Chondrocyte (in vitro differentiated cells): ENCODE results near the gene ABCB8. TPM values are rescaled to one million over a fixed set of nuclear protein-coding genes. Genes with fewer than 3 reads are reported as not detected.

Source experiments
- DNase-seq: peaks from one replicate; pipeline ENCODE4 v3.0.0; 2021; ENCODE audit warnings: mixed read lengths, low spot score
- H3K27ac Mint-ChIP-seq: one replicate; pipeline ENCODE4 v1.8.0; 2021; ENCODE audit warnings: mild to moderate bottlenecking, moderate library complexity, mixed read lengths; ENCODE audit not compliant: unreplicated experiment
- H3K27me3 Mint-ChIP-seq: 2 replicates; pipeline ENCODE4 v1.8.0; 2021; ENCODE audit warnings: low read depth, mixed read lengths
- H3K36me3 Mint-ChIP-seq: 2 replicates; pipeline ENCODE4 v1.8.0; 2021; ENCODE audit warnings: low read depth, mixed read lengths
- H3K4me1 Mint-ChIP-seq: 2 replicates; pipeline ENCODE4 v1.8.0; 2021; ENCODE audit warnings: low read depth, mild to moderate bottlenecking, mixed read lengths
- H3K4me3 Mint-ChIP-seq: one replicate; pipeline ENCODE4 v1.8.0; 2021; ENCODE audit warnings: mild to moderate bottlenecking, moderate library complexity, mixed read lengths; ENCODE audit not compliant: unreplicated experiment
- H3K9me3 Mint-ChIP-seq: 2 replicates; pipeline ENCODE4 v1.8.0; 2021; ENCODE audit warnings: low read depth, mixed read lengths
- total RNA-seq: library from RNA; stranded (reverse); gene quantifications from 3 replicates; pipeline ENCODE4 v1.2.1, GENCODE V29; 2021
- TF ChIP-seq, protein P1 (sequence below): fragments of 200-600 bp; sonication (generic); IDR thresholded peaks from 2 replicates; pipeline ENCODE4 v1.5.0; 2021; ENCODE audit warnings: antibody characterized with exemption, mild to moderate bottlenecking, moderate library complexity

ABCB8 gene
- total RNA-seq, 1 donor from 2014 or later = 30.2 TPM

- H3K4me3 Mint-ChIP-seq = no peak overlapping the region
- peaks cover 19% of the 10 kb centered on the region for H3K4me1 Mint-ChIP-seq
- TF ChIP-seq, protein P1, sequence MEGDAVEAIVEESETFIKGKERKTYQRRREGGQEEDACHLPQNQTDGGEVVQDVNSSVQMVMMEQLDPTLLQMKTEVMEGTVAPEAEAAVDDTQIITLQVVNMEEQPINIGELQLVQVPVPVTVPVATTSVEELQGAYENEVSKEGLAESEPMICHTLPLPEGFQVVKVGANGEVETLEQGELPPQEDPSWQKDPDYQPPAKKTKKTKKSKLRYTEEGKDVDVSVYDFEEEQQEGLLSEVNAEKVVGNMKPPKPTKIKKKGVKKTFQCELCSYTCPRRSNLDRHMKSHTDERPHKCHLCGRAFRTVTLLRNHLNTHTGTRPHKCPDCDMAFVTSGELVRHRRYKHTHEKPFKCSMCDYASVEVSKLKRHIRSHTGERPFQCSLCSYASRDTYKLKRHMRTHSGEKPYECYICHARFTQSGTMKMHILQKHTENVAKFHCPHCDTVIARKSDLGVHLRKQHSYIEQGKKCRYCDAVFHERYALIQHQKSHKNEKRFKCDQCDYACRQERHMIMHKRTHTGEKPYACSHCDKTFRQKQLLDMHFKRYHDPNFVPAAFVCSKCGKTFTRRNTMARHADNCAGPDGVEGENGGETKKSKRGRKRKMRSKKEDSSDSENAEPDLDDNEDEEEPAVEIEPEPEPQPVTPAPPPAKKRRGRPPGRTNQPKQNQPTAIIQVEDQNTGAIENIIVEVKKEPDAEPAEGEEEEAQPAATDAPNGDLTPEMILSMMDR = no peak
- no peak for DNase-seq
- H3K9me3 Mint-ChIP-seq = no peaks in the 10 kb centered on the region
- H3K27me3 Mint-ChIP-seq = no peaks in the 10 kb centered on the region
- H3K27ac Mint-ChIP-seq = no peak overlapping the region
- peaks cover 4% of the 10 kb centered on the region for H3K36me3 Mint-ChIP-seq
Measured at GRCh38 chr7:151051108-151051507, 22.9 kb downstream of the ABCB8 start.

DNA sequence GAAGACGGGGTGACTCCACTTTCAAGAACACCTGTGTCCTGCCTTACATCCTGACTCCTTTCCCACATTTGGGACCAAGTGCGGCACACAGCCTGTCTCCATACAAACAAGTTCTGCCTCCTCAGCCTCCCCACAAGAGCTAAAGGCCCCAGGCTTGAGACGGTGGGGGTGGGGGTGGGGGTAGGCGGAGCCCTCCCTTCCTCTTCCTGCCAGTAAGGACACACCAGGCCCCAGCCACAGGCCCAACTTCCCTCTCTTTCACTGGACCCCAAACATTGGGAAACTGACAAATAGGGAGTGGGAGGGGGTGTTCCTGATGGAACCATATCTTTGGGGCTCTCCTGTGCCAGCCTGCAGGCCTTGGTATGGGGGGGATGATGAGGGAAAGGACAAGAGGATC lies 24.8 kb downstream of the ABCB8 start:
- H3K4me1 Mint-ChIP-seq = peaks cover 16% of the 10 kb centered on the region
- no peak overlapping the region for H3K4me3 Mint-ChIP-seq
- H3K9me3 Mint-ChIP-seq = no peaks in the 10 kb centered on the region
- H3K27ac Mint-ChIP-seq = no peak overlapping the region
- TF ChIP-seq, protein P1 = no peak
- peaks cover 4% of the 10 kb centered on the region for H3K36me3 Mint-ChIP-seq
- H3K27me3 Mint-ChIP-seq = no peaks in the 10 kb centered on the region
- no peak for DNase-seq

GRCh38 chr7:151053751-151054150 lies 25.5 kb downstream of the ABCB8 start:
- peaks cover 4% of the 10 kb centered on the region for H3K36me3 Mint-ChIP-seq
- no peaks in the 10 kb centered on the region for H3K9me3 Mint-ChIP-seq
- TF ChIP-seq, protein P1 = no peak
- H3K4me1 Mint-ChIP-seq = peaks cover 22% of the 10 kb centered on the region
- no peak overlapping the region for H3K4me3 Mint-ChIP-seq
- H3K27me3 Mint-ChIP-seq = no peaks in the 10 kb centered on the region
- no peak for DNase-seq
- H3K27ac Mint-ChIP-seq = no peak overlapping the region

GRCh38 chr7:151056283-151056665 lies 28.0 kb downstream of the ABCB8 start:
- peaks cover 4% of the 10 kb centered on the region for H3K36me3 Mint-ChIP-seq
- no peak overlapping the region for H3K27ac Mint-ChIP-seq
- TF ChIP-seq, protein P1 = peak; percentile 12
- no peak for DNase-seq
- no peaks in the 10 kb centered on the region for H3K27me3 Mint-ChIP-seq
- H3K4me1 Mint-ChIP-seq = peaks cover 34% of the 10 kb centered on the region
- H3K4me3 Mint-ChIP-seq = no peak overlapping the region
- no peaks in the 10 kb centered on the region for H3K9me3 Mint-ChIP-seq

DNA sequence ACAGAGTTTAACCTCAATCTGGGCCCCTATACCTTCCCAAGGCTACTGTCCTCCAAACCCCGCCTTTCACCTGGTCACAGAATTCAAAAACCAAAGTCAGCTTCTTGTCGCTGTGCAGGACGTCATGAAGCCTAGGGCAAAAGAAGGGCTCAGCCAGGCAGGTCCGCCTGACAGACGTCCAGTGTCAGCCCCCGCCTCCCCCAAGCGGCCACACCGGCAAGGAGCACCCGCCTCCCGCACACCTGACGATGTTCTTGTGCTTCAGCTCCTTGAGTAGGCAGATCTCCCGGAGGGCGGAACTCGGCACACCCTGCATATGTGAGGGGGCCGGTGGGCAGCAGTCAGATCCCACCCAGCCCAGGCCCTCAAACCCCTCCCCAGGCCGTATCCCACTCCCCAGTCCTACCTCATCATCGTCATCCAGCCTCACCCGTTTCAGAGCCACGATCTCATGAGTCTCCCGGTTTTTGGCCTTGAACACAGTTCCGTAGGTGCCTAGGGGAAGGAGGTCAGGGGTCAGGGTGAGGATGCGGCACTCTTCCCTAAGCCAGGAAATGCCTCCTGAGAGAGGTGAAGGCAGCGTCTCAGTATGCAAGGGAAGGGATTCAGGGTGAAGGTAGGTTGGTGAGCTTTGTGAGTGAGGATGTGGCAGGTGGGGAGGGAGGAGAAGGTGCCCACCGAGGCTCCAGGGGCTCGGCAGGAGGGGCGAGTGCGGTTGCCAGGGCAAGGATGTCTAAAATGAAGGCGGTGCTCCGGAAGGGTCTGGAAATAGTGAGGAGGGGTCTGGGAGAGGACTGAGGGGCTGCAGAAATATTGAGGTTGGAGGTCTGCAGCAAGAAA lies 28.6 kb downstream of the ABCB8 start:
- Mint-ChIP-seq H3K27me3 (no peaks in the 10 kb centered on the region), H3K27ac (peak overlapping the region; percentile 86), H3K4me3 (peak overlapping the region; percentile 96), H3K4me1 (peaks cover 40% of the 10 kb centered on the region), H3K9me3 (no peaks in the 10 kb centered on the region), H3K36me3 (peaks cover 4% of the 10 kb centered on the region)
- DNase-seq = no peak
- TF ChIP-seq, protein P1 = no peak
